Measurements from ENCODE around the gene APBA1.

DNA sequence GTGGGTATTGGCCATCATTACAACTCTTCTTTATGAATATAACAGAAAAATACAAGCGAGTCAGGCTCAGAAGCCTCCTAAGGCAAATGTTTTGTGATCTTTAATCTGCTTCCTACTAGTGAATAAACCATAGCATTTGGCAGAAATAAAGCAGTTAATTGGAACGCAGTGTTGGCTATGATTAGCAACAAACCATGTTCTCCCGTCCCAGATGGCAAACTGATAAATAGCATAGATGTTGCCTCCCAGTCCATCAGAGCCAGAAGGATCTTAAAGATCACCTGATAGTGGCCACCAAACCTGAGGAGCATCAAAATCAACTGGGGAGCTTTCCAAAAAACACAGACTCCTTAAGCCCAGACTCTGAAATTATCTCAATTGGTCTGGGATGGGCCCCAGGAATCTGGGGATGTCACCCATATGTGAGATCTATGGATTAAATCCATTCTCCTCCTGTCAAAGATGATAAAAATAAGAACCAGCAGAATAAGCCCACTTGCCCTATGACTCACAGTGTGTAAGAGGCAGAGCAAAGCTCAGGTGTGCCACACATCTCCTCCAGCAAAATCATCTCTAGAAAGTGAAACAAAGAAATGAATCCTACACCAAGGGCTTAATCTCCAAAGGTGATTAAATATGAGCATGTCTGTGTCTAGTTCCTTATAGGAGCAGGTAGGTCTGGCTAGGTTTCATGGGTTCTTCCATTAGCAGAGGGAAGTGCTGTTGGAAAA lies 50.3 kb downstream of the APBA1 start:
- TF ChIP-seq POLR2AphosphoS5 (IDR thresholded peaks at IDR 0.05; ENCODE audit: low read depth, low read length), result no peak
- no peak for TF ChIP-seq POLR2A (IDR thresholded peaks at IDR 0.05; ENCODE audit: low read depth, low read length)
